Measurements from ENCODE around the gene HOXD11. TPM values are rescaled to one million over a fixed set of nuclear protein-coding genes. Genes with fewer than 3 reads are reported as not detected.

The HOXD11 gene
- total RNA-seq, 1 experiment from 2014 or later: not detected

GRCh38 chr2:176098366-176099158, 8.5 kb upstream of the HOXD11 start:
- Mint-ChIP-seq H3K27ac (ENCODE audit: unreplicated experiment) (peak overlapping the region; percentile 80), H3K27me3 (ENCODE audit: unreplicated experiment) (peaks cover 8% of the 10 kb centered on the region), H3K36me3 (ENCODE audit: insufficient read depth, unreplicated experiment) (peaks cover 18% of the 10 kb centered on the region), H3K4me3 (ENCODE audit: low read depth, unreplicated experiment) (peak overlapping the region; percentile 85), H3K9me3 (ENCODE audit: low read depth, unreplicated experiment) (no peaks in the 10 kb centered on the region), H3K4me1 (ENCODE audit: low read depth, unreplicated experiment) (peaks cover 9% of the 10 kb centered on the region)
- CTCF ChIA-PET: interaction anchor here (0.7 to 3.0 kb wide), 6 partner anchors 28 to 895 kb away, joined by 3 to 24 read pairs (median 4); no protein-coding TSS in a partner anchor
- no peak for DNase-seq
- intact Hi-C loops (cut with micrococcal nuclease; ENCODE audit: unreplicated experiment): loop anchor here (5.0 kb wide), 5 partner anchors 96 to 896 kb away; partner anchors contain the start of gene LNPK
- BruUV-seq (replicated peaks): no TSS peak
- no peak for TF ChIP-seq CTCF (IDR thresholded peaks at IDR 0.05; ENCODE audit: unreplicated experiment)

DNA sequence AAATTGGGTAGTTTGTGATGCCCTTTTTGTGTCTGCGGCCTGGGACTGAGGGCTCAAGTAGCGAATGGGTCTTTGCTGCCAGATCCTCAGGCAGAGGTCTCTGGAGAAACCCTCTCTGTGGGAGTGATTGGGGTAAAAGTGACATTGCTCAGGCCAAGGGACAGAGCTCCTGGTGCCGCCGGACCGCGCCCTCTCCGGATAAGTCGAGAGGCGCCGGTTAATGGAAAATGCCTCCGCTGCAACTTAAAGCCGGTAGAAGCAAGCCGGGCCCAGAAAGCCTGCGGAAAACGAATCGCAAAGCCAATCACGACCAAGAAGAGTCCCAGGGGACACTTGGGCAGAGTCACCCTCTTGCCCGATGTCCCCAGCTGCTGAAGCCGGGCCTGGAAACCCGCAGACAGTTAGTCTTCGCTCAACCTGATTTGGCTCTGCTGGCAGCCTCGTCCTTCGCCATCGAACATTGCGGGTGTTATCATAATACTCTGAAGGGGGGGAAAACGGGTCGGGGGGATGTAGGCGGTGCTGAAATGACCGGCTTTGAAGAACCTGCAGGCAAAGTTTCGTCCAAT, 7.8 kb upstream of the HOXD11 start:
- Mint-ChIP-seq H3K27ac (ENCODE audit: unreplicated experiment) (no peak overlapping the region), H3K36me3 (ENCODE audit: insufficient read depth, unreplicated experiment) (peaks cover 18% of the 10 kb centered on the region), H3K4me1 (ENCODE audit: low read depth, unreplicated experiment) (peaks cover 9% of the 10 kb centered on the region), H3K9me3 (ENCODE audit: low read depth, unreplicated experiment) (no peaks in the 10 kb centered on the region), H3K27me3 (ENCODE audit: unreplicated experiment) (peaks cover 2% of the 10 kb centered on the region), H3K4me3 (ENCODE audit: low read depth, unreplicated experiment) (no peak overlapping the region)
- TF ChIP-seq CTCF (IDR thresholded peaks at IDR 0.05; ENCODE audit: unreplicated experiment): no peak
- no peak for DNase-seq
- intact Hi-C loops (cut with micrococcal nuclease; ENCODE audit: unreplicated experiment): loop anchor here (5.0 kb wide), 5 partner anchors 97 to 897 kb away; partner anchors contain the start of gene LNPK
- no TSS peak for BruUV-seq (replicated peaks)
- CTCF ChIA-PET: no interaction called here

DNA sequence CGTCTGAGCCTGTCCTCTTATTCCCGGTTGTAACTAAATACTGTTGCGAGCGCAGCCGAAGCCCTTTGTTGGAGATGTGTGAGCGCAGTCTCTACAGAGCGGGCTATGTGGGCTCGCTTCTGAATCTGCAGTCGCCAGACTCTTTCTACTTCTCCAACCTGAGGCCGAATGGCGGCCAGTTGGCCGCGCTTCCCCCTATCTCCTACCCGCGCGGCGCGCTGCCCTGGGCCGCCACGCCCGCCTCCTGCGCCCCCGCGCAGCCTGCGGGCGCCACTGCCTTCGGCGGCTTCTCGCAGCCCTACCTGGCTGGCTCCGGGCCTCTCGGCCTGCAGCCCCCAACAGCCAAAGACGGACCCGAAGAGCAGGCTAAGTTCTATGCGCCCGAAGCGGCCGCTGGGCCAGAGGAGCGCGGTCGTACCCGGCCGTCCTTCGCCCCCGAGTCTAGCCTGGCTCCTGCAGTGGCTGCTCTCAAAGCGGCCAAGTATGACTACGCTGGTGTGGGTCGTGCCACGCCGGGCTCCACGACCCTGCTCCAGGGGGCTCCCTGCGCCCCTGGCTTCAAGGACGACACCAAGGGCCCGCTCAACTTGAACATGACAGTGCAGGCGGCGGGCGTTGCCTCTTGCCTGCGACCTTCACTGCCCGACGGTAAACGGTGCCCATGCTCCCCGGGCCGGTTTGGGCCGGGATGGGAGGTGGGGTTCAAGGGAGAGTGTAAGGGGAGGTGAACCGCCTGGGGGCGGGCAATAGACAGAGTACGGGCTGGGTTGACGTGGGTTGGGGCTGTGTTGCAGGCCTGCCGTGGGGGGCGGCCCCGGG, 7.1 kb upstream of the HOXD11 start, which contains the start of gene HOXD12:
TSS of gene HOXD12 (plus strand) at position 68 of the 819 bp plus-strand sequence. CDS start at position 75, 7 bp downstream.
- peaks cover 9% of the 10 kb centered on the region for H3K4me1 Mint-ChIP-seq (ENCODE audit: low read depth, unreplicated experiment)

More for the DNA sequence above, 7.1 kb upstream of the HOXD11 start, which contains the start of gene HOXD12:
- Mint-ChIP-seq H3K36me3 (ENCODE audit: insufficient read depth, unreplicated experiment) (peaks cover 18% of the 10 kb centered on the region), H3K27me3 (ENCODE audit: unreplicated experiment) (peaks cover 6% of the 10 kb centered on the region), H3K9me3 (ENCODE audit: low read depth, unreplicated experiment) (no peaks in the 10 kb centered on the region), H3K4me3 (ENCODE audit: low read depth, unreplicated experiment) (peak within 1 kb of the TSS; percentile 85), H3K27ac (ENCODE audit: unreplicated experiment) (no peak within 1 kb of the TSS)
- CTCF ChIA-PET: no interaction called here
- no TSS peak for BruUV-seq (replicated peaks)
- no peak for DNase-seq
- intact Hi-C loops (cut with micrococcal nuclease; ENCODE audit: unreplicated experiment): loop anchor here (5.0 kb wide), 5 partner anchors 98 to 898 kb away; partner anchors contain the start of gene LNPK
- TF ChIP-seq CTCF (IDR thresholded peaks at IDR 0.05; ENCODE audit: unreplicated experiment): no peak
